ENCODE measurements around the gene CFAP20. TPM values are rescaled to one million over a fixed set of nuclear protein-coding genes. Genes with fewer than 3 reads are reported as not detected.
"Not testable (repeated sequence)": the region's sequence is repeated elsewhere in the genome, so short reads cannot be mapped to it uniquely, and the experiment has no call there.

The CFAP20 gene
- polyA plus RNA-seq, 1 donor from 2014 or later, result 210 TPM

DNA sequence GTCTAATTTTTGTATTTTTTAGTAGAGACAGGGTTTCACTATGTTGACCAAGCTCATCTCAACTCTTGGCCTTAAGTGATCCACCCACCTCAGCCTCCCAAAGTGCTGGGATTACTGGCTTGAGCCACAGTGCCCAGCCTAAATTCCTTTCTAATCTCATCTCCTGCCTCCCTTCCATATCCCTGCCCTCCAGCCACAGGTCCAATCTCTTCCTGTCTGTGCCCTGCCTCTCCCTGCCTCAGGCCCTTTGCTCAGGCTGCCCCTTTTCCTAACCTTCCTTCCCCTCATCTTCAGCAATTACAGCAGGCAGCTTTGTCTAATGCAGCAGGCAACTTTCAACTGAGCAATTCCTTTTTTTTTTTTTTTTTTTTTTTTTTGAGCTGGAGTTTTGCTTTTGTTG lies 46.8 kb downstream of the CFAP20 start:
- TF ChIP-seq EZH2 (IDR thresholded peaks at IDR 0.05; ENCODE audit: borderline replicate concordance, insufficient read depth, low read length, poor library complexity, severe bottlenecking) (no peak), EP300 (conservative IDR thresholded peaks at IDR 0.05; ENCODE audit: poor library complexity, severe bottlenecking) (no peak), TAF1 (IDR thresholded peaks at IDR 0.05; ENCODE audit: low read depth) (no peak), REST (IDR thresholded peaks at IDR 0.05; ENCODE audit: borderline replicate concordance) (no peak), RAD21 (conservative IDR thresholded peaks at IDR 0.05) (no peak), POLR2AphosphoS5 (IDR thresholded peaks at IDR 0.05) (no peak), MXI1 (conservative IDR thresholded peaks at IDR 0.05; ENCODE audit: poor library complexity, severe bottlenecking) (no peak)
- TF ChIP-seq, protein P1, sequence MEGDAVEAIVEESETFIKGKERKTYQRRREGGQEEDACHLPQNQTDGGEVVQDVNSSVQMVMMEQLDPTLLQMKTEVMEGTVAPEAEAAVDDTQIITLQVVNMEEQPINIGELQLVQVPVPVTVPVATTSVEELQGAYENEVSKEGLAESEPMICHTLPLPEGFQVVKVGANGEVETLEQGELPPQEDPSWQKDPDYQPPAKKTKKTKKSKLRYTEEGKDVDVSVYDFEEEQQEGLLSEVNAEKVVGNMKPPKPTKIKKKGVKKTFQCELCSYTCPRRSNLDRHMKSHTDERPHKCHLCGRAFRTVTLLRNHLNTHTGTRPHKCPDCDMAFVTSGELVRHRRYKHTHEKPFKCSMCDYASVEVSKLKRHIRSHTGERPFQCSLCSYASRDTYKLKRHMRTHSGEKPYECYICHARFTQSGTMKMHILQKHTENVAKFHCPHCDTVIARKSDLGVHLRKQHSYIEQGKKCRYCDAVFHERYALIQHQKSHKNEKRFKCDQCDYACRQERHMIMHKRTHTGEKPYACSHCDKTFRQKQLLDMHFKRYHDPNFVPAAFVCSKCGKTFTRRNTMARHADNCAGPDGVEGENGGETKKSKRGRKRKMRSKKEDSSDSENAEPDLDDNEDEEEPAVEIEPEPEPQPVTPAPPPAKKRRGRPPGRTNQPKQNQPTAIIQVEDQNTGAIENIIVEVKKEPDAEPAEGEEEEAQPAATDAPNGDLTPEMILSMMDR (IDR thresholded peaks at IDR 0.05; ENCODE audit: poor library complexity, severe bottlenecking), result no peak
- no peaks in the 10 kb centered on the region for H3K27me3 ChIP-seq (ENCODE audit: insufficient read depth, low read depth, low read length)
- no peak overlapping the region for H3K9ac ChIP-seq (ENCODE audit: low read length)
- no peaks in the 10 kb centered on the region for H3K9me3 ChIP-seq (ENCODE audit: low read length)
- H3K4me2 ChIP-seq (ENCODE audit: low read length), result no peak overlapping the region
- H2AFZ ChIP-seq (ENCODE audit: low read depth, low read length), result no peak overlapping the region
- H3K79me2 ChIP-seq (replicated peaks; ENCODE audit: insufficient read depth, low read length), result no peaks in the 10 kb centered on the region
- H3K27ac ChIP-seq (ENCODE audit: low read length), result no peak overlapping the region
- H3K36me3 ChIP-seq (ENCODE audit: insufficient read depth, low read length), result no peaks in the 10 kb centered on the region
- H3F3A ChIP-seq (ENCODE audit: insufficient read depth, low read length, poor library complexity, severe bottlenecking), result no peaks in the 10 kb centered on the region
- H3K4me3 ChIP-seq (ENCODE audit: low read length), result no peak overlapping the region
- no peaks in the 10 kb centered on the region for H3K9me2 ChIP-seq (ENCODE audit: insufficient read depth, low read length)
- no peaks in the 10 kb centered on the region for H4K20me1 ChIP-seq (ENCODE audit: insufficient read depth)

DNA sequence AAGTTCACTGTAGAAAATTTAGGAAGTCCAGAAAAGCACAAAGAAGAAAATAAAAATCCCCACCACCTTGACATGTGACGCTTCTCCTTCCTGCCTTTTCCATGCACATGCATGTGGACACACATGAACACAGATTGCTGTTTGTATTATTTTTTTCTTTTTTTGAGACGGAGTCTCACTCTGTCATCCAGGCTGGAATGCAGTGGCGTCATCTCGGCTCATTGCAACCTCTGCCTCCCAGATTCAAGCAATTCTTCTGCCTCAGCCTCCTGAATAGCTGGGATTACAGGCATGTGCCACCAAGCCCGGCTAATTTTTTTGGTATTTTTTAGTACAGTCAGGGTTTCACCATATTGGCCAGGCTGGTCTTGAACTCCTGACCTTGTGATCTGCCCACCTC lies 48.5 kb downstream of the CFAP20 start:
- H3K79me2 ChIP-seq (replicated peaks; ENCODE audit: insufficient read depth, low read length); H3F3A ChIP-seq (ENCODE audit: insufficient read depth, low read length, poor library complexity, severe bottlenecking); H3K4me2 ChIP-seq (ENCODE audit: low read length); H3K27me3 ChIP-seq (ENCODE audit: insufficient read depth, low read depth, low read length); H3K9me2 ChIP-seq (ENCODE audit: insufficient read depth, low read length); H3K36me3 ChIP-seq (ENCODE audit: insufficient read depth, low read length); H3K9me3 ChIP-seq (ENCODE audit: low read length); H3K9ac ChIP-seq (ENCODE audit: low read length); H2AFZ ChIP-seq (ENCODE audit: low read depth, low read length); H3K27ac ChIP-seq (ENCODE audit: low read length); H4K20me1 ChIP-seq (ENCODE audit: insufficient read depth); H3K4me3 ChIP-seq (ENCODE audit: low read length): not testable (repeated sequence)

DNA sequence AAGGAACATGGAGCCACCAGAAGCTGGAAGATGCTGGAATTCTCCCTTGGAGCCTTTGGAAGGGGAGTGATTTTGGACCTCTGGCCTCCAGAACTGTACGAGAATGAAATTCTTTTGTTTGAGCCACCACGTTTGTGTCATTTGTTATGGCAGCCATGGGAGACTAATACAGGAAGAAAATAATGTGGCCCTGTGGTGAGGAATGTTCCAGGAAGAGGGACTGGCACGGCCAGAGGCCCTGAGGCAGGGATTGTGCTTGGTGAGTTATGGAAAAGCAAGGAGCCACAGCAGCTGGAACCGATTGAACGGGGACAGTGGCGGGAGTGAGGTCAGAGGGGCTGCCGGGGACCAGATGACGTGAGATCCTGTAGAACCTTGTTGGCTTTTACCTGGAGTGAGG lies 51.4 kb downstream of the CFAP20 start:
- TF ChIP-seq SMC3 (conservative IDR thresholded peaks at IDR 0.05; ENCODE audit: poor library complexity), result no peak
- no peak for TF ChIP-seq EP300 (conservative IDR thresholded peaks at IDR 0.05; ENCODE audit: poor library complexity, severe bottlenecking)
- TF ChIP-seq MXI1 (conservative IDR thresholded peaks at IDR 0.05; ENCODE audit: poor library complexity, severe bottlenecking), result no peak
- no peak for TF ChIP-seq RAD21 (conservative IDR thresholded peaks at IDR 0.05)
- TF ChIP-seq REST (IDR thresholded peaks at IDR 0.05; ENCODE audit: borderline replicate concordance), result no peak
- TF ChIP-seq TAF1 (IDR thresholded peaks at IDR 0.05; ENCODE audit: low read depth), result no peak
- TF ChIP-seq POLR2AphosphoS5 (IDR thresholded peaks at IDR 0.05), result no peak
- TF ChIP-seq, protein P1 (IDR thresholded peaks at IDR 0.05; ENCODE audit: poor library complexity, severe bottlenecking), result no peak
- no peak for TF ChIP-seq EZH2 (IDR thresholded peaks at IDR 0.05; ENCODE audit: borderline replicate concordance, insufficient read depth, low read length, poor library complexity, severe bottlenecking)
- Histone ChIP-seq H3K4me2 (ENCODE audit: low read length) (no peak overlapping the region), H3K9me3 (ENCODE audit: low read length) (no peaks in the 10 kb centered on the region), H3K27ac (ENCODE audit: low read length) (no peak overlapping the region), H3K79me2 (replicated peaks; ENCODE audit: insufficient read depth, low read length) (no peaks in the 10 kb centered on the region), H3K27me3 (ENCODE audit: insufficient read depth, low read depth, low read length) (no peaks in the 10 kb centered on the region), H3K9me2 (ENCODE audit: insufficient read depth, low read length) (no peaks in the 10 kb centered on the region), H2AFZ (ENCODE audit: low read depth, low read length) (no peak overlapping the region), H4K20me1 (ENCODE audit: insufficient read depth) (no peaks in the 10 kb centered on the region), H3F3A (ENCODE audit: insufficient read depth, low read length, poor library complexity, severe bottlenecking) (no peaks in the 10 kb centered on the region), H3K4me3 (ENCODE audit: low read length) (no peak overlapping the region), H3K9ac (ENCODE audit: low read length) (no peak overlapping the region), H3K36me3 (ENCODE audit: insufficient read depth, low read length) (no peaks in the 10 kb centered on the region)
